ENCODE measurements around the gene PXDC1.
A peak's percentile ranks its signal among the peaks of the same experiment; 100 is the strongest.
"Not testable (repeated sequence)": the region's sequence is repeated elsewhere in the genome, so short reads cannot be mapped to it uniquely, and the experiment has no call there.

Gene PXDC1

DNA sequence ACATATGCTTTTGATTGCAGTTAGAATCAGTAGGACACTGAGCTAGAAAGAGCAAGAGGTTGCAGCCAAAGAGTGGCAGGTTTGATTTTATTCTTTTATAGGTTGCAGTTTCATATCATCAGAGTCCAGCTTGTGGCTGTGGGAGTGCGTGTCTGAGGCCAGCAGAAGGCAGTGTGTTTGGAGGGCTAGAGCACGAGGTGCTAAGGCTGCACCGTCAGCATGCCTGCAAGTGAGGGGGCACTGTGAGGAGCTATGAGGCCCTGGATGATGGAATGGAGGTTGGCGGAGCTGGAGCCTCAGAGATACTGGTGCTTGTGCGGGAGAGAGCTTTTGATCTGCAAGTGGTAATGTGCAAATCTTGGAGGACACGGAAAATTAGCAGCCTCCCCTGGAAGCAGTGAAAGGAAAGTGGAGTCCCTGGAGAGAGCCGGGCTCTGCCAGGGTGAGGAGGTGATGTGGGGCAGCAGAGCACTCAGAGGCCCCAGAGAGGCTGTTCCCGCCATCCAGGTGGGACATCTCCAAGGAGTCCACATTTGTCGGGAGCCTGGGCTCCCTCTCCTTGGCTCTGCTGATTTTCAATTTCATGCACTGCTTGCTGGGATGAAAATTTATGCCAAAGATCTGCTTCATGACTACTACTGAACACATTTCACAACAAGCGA lies 43.6 kb downstream of the PXDC1 start:
- DNase-seq = no peak

DNA sequence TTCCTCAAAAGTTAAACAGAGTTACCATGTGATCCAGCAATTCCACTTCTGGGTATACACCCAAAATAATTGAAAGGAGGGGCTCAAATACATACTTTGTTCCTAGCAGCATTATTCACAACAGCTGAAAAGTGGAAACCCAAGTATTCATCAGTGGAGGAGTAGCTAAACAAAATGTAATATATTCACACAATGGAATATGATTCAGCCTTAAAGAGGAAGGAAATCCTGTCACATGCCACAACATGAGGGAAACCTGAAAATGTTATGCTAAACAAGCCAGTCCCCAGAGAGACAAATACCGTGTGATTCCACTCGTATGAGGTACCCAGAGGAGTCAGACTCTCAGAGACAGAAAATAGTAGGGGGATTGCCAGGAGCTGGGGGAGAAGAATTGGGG lies 44.5 kb downstream of the PXDC1 start:
- DNase-seq = no peak

DNA sequence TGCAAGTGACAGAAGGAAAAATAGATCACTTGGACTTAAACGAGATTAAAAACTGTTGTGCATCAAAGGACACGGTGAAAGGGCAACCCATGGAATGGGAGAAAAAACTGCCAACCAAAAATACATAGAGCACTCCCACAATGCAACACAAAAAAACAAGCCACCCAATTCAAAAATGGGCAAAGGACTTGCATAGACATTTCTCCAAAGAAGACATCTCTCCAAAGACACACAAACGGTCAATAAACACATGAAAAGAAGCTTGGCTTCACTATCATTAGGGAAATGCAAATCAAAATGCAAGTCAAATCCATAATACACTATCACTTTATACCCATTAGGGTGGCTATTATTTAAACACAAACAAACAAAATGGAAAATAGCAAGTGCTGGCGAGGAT lies 45.0 kb downstream of the PXDC1 start:
- no peak for DNase-seq

DNA sequence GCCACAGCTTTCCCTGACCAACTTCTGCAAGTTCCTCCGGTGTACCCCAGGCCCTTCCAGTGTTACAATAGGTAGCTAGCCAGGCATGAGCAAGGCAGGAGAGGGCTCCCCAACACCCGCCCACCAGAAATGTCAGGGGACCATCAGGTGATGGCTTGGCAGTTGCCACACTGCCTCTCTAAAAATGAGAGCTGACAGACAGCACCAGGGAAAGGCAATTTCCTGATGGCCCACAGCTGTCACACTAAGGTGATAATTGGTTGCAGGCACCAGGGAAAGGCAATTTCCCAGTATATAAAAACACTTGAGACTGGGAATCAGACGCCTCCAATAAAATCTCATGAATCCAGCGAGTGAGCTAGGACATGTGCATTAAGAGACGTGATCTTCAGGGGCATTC lies 49.9 kb downstream of the PXDC1 start:
- no peak for DNase-seq

DNA sequence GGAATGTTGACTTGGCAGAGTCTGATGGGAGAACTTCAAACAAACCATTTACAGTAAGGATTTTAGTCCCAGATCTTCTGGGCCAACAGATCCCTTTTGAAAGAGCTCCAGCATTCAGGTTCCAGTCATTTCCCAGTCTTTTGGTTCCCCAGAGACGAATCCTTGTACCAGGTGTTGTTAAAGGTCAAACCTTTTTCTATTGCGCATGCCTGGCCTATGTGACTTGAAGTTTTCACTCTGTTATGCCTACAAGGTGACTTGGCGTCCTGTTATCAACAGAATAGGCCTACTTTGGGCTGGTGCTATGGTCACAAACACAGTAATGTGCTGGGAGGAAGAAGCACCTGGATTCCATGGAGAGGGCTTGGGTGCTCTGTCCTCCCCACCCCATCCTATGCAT lies 52.3 kb downstream of the PXDC1 start:
- DNase-seq = no peak

DNA sequence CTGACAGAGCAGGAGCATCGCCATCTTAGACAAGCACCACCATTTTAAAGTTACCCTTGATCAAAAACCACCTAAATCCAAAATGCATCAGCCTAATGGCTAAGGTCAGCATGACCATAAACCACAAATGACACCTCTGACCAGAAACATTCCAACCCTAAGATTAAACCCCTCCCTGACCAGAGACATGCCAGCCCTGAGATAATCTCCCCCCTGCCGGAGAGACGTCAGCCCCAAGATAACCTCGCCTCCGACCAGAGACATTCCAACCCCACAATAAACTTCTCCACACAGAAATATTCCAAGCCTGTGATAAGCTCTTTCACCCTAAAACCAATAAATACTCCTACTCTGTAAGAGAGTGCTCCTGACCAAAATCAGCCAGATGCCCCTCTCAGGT lies 53.5 kb downstream of the PXDC1 start:
- DNase-seq = no peak

DNA sequence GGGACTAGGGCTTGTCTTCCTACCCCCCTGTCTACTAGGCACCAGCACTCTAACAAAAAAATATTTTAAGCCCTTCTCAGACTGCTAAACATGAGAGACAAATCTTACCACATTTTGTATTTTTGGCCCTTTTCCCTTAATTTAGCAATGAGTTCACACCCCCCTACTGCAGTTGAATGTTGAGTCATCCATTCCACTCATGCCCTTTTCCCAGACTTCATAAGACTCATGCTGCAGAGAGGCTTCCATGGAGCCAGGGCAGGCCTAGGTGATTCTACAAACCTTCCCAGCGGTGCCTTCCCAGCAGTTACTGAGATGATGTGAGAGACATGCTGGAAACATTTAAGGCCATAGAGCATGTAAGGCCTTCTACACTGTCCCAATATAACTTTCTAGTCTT lies 53.9 kb downstream of the PXDC1 start:
- DNase-seq = peak; percentile 60

DNA sequence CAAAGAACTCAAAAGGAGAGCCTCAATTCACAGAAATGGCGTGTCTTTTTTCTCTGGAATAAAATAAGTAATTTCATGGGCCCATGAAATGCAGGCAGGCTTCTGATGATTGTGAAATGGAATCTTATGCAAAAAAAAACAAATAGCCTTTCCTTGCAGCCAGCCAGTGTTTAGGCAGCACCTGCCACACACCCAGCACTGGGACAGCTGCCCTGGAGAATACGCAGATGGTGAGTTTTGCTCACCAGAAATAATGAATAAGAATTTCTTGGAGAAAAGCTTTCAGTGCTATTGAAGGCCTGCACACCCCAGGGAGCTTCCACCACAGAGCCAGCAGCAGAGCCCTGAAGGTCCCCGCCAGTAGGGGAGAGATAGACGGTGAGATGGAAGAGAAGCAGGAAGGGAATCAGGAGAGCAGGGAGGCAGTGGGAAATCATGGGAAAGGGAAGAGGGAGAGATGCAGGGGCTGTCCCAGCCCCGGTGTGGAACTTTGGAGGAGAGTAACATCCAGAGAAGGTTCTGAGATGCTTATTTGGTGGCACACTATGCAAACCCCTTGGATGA lies 54.9 kb downstream of the PXDC1 start:
- no peak for DNase-seq

DNA sequence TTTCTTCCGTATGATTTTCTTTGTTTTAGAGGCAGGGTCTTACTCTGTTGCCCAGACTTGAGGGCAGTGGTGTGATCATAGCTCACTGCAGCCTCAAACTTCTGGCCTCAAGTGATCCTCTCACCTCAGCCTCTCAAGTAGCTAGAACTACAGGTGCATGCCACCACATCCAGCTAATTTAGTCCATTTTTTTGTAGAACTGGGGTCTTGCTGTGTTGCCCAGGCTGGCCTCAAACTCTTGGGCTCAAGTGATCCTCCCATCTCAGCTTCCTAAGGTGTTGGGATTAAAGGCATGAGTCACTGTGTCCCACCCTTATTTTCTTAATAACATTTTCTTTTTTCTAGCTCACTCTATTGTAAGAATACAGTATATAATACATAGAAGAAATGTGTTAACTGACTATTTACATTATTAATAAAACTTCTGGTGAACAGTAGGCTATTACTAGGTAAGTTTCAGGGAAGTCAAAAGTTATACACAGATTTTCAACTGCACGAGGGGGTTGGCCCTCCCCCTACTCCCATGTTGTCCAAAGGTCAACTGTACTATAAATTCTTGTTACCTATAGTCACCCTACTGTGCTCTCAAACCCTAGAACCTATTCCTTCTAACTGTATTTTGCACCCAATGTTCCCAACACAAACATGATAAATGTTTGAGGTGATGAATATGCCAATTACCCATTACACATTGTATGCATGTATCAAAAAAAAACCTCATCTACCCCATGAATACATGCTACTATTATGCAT lies 56.3 kb downstream of the PXDC1 start:
- DNase-seq = no peak

DNA sequence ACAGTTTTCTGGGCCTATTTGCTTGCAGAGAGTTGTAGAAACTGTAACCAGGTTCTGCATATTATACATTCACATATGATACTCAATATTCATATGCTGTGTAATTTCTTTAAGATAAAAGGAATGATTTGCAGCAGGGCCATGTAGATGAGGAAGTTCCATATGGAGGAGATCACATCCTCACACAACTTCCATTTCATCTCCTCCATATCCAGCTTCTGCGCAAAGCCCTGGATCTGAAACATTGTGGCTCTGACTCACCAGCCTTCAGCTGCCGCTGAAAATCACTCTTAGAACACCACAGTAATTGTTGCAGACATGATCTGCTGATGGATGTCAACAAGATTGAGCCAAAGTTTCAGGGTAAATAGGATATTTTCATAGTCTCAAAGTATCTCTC lies 57.7 kb downstream of the PXDC1 start:
- no peak for DNase-seq

DNA sequence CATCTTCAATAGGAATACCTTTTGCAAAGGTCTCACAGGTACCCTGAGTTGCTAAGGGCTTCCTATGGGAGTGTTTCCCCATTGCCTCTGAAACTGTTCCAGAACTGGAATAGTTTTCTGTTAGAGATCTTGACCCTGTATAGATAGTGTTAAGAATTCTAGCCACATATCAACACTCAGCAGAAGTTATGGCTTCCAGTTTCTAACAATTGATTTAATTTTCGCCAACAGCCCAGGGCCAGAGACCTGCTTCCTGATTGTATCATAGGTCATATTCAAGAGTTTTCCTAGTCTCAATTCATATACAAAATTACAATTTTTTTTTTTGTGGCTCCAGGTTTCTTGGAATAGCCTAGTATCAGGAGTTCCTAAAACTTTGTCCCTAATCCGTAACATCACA lies 61.0 kb downstream of the PXDC1 start:
- no peak for DNase-seq

DNA sequence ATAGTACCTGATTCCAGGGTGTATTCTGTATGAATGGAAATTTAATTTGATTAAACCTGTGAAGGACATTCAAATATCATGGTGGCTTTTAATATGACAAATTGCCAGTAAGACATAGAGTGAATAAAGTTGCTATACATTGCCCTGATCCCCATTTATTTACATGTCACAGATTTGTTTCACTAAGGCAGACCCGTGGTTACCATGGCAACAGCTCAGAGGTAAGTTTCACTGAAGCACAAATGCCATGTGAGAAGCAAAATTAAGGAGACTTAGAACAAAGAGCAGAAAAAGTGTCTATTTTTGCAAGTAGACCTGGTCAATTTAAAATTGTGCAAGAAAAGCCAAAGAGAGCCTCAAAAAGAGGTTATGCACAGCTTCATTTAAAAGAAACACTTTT lies 63.7 kb downstream of the PXDC1 start:
- DNase-seq = no peak

DNA sequence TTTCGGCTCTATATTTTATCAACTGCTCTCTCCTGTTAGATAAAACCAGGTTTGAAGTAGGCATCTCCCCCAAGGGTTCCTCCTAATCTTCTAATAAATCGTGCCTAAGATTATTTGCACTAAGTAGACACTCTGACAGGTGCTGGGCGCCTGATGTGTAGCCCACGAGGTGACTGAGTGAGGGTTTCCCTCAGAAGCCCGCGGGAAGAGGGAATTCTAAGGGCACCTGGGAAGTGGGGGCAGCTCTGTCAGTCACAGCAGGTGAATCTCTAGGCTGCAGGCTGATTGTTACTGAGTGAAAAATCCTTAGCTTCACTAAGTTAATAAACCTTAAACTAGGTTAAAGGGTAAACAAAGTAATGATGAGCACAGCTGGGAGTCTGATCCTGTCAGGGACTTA lies 68.2 kb downstream of the PXDC1 start:
- DNase-seq = no peak

DNA sequence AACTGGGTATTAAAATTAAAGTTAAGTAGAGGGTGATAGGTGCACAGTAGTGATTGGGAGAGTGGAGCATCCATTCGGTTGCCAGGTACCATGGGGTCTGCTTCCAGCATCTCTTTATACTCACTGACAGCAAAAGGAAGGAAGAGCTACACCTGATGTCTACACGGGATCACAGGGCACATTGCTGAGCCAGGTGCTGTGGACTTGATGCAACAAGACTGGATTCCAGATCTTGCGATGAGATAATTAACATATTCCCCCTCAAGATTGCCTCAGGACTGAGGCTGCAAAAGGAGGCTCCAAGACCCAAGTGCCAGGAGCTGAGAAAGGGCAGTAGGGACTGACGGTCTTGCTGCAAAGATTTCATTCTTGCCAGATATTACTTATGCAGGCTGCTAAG lies 72.6 kb downstream of the PXDC1 start:
- DNase-seq = no peak

DNA sequence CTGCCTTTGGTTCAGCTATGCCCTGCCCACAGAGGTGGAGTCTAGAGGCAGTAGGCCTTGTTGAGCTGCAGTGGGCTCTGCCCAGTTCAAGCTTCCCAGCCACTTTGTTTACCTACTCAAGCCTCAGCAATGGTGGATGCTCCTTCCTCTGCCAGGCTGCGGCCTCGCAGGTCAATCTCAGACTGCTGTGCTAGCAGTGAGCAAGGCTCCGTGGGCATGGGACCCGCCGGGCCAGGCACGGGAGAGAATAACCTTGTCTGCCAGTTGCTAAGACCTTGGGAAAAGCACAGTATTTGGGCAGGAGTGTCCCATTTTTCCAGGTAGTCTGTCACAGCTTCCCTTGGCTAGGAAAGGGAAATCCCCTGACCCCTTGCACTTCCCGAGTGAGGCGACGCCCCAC lies 73.8 kb downstream of the PXDC1 start:
- not testable (repeated sequence) for DNase-seq

DNA sequence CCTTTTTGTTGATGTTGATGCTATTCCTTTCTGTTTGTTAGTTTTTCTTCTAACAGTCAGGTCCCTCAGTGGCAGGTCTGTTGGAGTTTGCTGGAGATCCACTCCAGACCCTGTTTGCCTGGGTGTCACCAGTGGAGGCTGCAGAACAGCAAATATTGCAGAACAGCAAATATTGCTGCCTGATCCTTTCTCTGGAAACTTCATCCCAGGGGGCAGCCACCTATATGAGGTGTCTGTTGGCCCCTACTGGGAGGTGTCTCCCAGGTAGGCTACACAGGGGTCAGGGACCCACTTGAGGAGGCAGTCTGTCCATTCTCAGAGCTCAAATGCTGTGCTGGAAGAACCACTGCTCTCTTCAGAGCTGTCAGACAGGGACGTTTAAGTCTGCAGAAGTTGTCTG lies 74.2 kb downstream of the PXDC1 start:
- not testable (repeated sequence) for DNase-seq

Measured in amniotic stem cell (primary cell).